ENCODE data around the gene GNPTAB.

GRCh38 chr12:101785671-101786070, 45.1 kb downstream of the GNPTAB start:
- TF ChIP-seq CTCF (IDR thresholded peaks at IDR 0.05; ENCODE audit: insufficient read depth, low read depth, low read length) (no peak), EZH2 (IDR thresholded peaks at IDR 0.05; ENCODE audit: insufficient read depth, low read length) (no peak)

All from astrocyte (in vitro differentiated cells and primary cell).